Peyer's patch (tissue), 4 donors: ENCODE results near the gene SPTA1.

ENCODE experiments used
- CTCF ChIP-seq, 6 experiments: fragments of 450-650 bp in 4 of 6; fragments of 200-600 bp in 2 of 6; sonication (generic) in 1 of 6; IDR thresholded peaks; one replicate each; pipeline ENCODE4 v1.5.1; 2017 to 2019; ENCODE audit warnings: antibody characterized with exemption in 6 of 6, mild to moderate bottlenecking in 3 of 6, moderate library complexity in 1 of 6
- POLR2A ChIP-seq, 2 donors: fragments of 450-650 bp; IDR thresholded peaks; one replicate each; pipeline ENCODE4 v1.5.1; 2017; ENCODE audit warnings: antibody characterized with exemption in 2 of 2, mild to moderate bottlenecking in 2 of 2, moderate library complexity in 2 of 2

GRCh38 chr1:158679289-158679688 lies 7.2 kb downstream of the SPTA1 start:
- no peak for TF ChIP-seq POLR2A (IDR thresholded peaks at IDR 0.05)
- TF ChIP-seq CTCF (IDR thresholded peaks at IDR 0.05): no peak
